Endothelial cell of umbilical vein (primary cell): Measurements from ENCODE around the gene HOXD4. TPM values are rescaled to one million over a fixed set of nuclear protein-coding genes. Genes with fewer than 3 reads are reported as not detected.

ENCODE experiments used
- BruUV-seq: library from RNA; stranded (reverse); fragments of 400-500 nt; replicated peaks from 2 replicates; lab custom pipeline; 2021; lab: Mats Ljungman, UMichigan
- CTCF ChIA-PET: fragments of 300-600, 350-600 bp; sonication (Branson Sonifier 250); formaldehyde crosslinking; loops from one replicate; lab custom pipeline; 2021; ENCODE audit warnings: antibody characterized with exemption, inconsistent platforms; lab: Charles Lee
- POLR2A ChIA-PET: fragments of 300-600, 350-600 bp; sonication (Branson Sonifier 250); formaldehyde crosslinking; loops from one replicate; lab custom pipeline; 2021; ENCODE audit warnings: antibody characterized with exemption, inconsistent platforms; lab: Charles Lee
- DNase-seq: peaks from one replicate; pipeline ENCODE4 v3.0.0-alpha.2; 2011; ENCODE audit warnings: low read depth, low spot score
- FAIRE-seq: peaks from 2 replicates; lab custom pipeline; 2011; peaks lifted over from hg19 to GRCh38; lab: Jason Lieb, UNC
- H2AFZ ChIP-seq: 2 replicates; pipeline ENCODE4 v1.6.0; 2012; ENCODE audit warnings: low read depth, low read length, control low read depth, inconsistent platforms
- H3K27ac ChIP-seq: 2 replicates; pipeline ENCODE4 v1.5.1; 2011; ENCODE audit warnings: low read depth, mild to moderate bottlenecking, control low read depth, low read length, moderate library complexity; ENCODE audit not compliant: insufficient read depth
- H3K27me3 ChIP-seq, 2 experiments: 2 replicates each; pipeline versions ENCODE4 v1.6.0 to v1.6.1; 2011; ENCODE audit warnings: low read length in 2 of 2, mixed read lengths in 1 of 2; ENCODE audit not compliant: control insufficient read depth in 2 of 2, insufficient read depth in 2 of 2
- H3K36me3 ChIP-seq, 2 experiments: 2 replicates in 1 of 2; 3 replicates in 1 of 2; pipeline ENCODE4 v1.5.1; 2011; ENCODE audit warnings: low read length in 2 of 2, mild to moderate bottlenecking in 1 of 2, moderate library complexity in 1 of 2; ENCODE audit not compliant: control insufficient read depth in 2 of 2, insufficient read depth in 2 of 2; ENCODE audit errors: extremely low read depth in 1 of 2
- H3K4me1 ChIP-seq: 3 replicates; pipeline ENCODE4 v1.5.1; 2011; ENCODE audit warnings: mild to moderate bottlenecking, low read length; ENCODE audit not compliant: control insufficient read depth, insufficient read depth; ENCODE audit errors: extremely low read depth
- H3K4me2 ChIP-seq: 2 replicates; pipeline ENCODE4 v1.6.1; 2011; ENCODE audit warnings: low read length, control low read depth, mixed read lengths; ENCODE audit not compliant: insufficient read depth
- H3K4me3 ChIP-seq, 3 experiments: fragments of 200-600 bp in 1 of 3; sonication (generic), shearing (Covaris generic) in 1 of 3; replicated peaks in 1 of 3; 2 replicates each; pipeline ENCODE4 v1.5.1; 2011 to 2016; ENCODE audit warnings: control low read depth in 3 of 3, low read length in 3 of 3, mild to moderate bottlenecking in 2 of 3, inconsistent platforms in 1 of 3, low read depth in 1 of 3, moderate library complexity in 1 of 3; ENCODE audit not compliant: insufficient read depth in 1 of 3
- H3K79me2 ChIP-seq: 2 replicates; pipeline ENCODE4 v1.6.0; 2012; ENCODE audit warnings: low read length, inconsistent platforms; ENCODE audit not compliant: control insufficient read depth, insufficient read depth
- H3K9ac ChIP-seq: replicated peaks from 2 replicates; pipeline ENCODE3; 2011; ENCODE audit warnings: low read length, control low read depth; ENCODE audit not compliant: insufficient read depth; ENCODE audit errors: extremely low read depth
- H3K9me1 ChIP-seq: replicated peaks from 3 replicates; pipeline ENCODE4 v1.6.0; 2011; ENCODE audit warnings: mild to moderate bottlenecking, low read length; ENCODE audit not compliant: control insufficient read depth, insufficient read depth; ENCODE audit errors: extremely low read depth
- H3K9me3 ChIP-seq: replicated peaks from 2 replicates; pipeline ENCODE4 v1.5.1; 2012; ENCODE audit warnings: low read length, inconsistent platforms; ENCODE audit not compliant: control insufficient read depth, insufficient read depth
- H4K20me1 ChIP-seq: replicated peaks from 2 replicates; pipeline ENCODE3; 2011; ENCODE audit warnings: mild to moderate bottlenecking, low read length; ENCODE audit not compliant: control insufficient read depth, insufficient read depth; ENCODE audit errors: extremely low read depth
- EZH2 ChIP-seq: IDR thresholded peaks from 2 replicates; pipeline ENCODE4 v1.6.1; 2012; ENCODE audit warnings: borderline replicate concordance, low read depth, mild to moderate bottlenecking, moderate library complexity, low read length, inconsistent platforms; ENCODE audit not compliant: severe bottlenecking
- FOS ChIP-seq: IDR thresholded peaks from 2 replicates; pipeline ENCODE4 v1.6.1; 2011; ENCODE audit warnings: mild to moderate bottlenecking, low read length, moderate library complexity, borderline replicate concordance; ENCODE audit not compliant: insufficient read depth
- GATA2 ChIP-seq: IDR thresholded peaks from 2 replicates; pipeline ENCODE4 v1.7.0; 2011; ENCODE audit warnings: low read depth, mild to moderate bottlenecking, moderate library complexity, mixed read lengths, low read length; ENCODE audit not compliant: insufficient read length, insufficient read depth
- JUN ChIP-seq: IDR thresholded peaks from 2 replicates; pipeline ENCODE4 v1.6.1; 2011; ENCODE audit warnings: borderline replicate concordance, low read depth; ENCODE audit not compliant: insufficient read length, insufficient read depth
- MAX ChIP-seq: IDR thresholded peaks from 2 replicates; pipeline ENCODE4 v1.6.1; 2011; ENCODE audit not compliant: insufficient read depth, insufficient read length
- MYC ChIP-seq: IDR thresholded peaks from one replicate; pipeline ENCODE4 v1.6.1; 2011; ENCODE audit warnings: mild to moderate bottlenecking, low read depth, low read length
- POLR2A ChIP-seq: IDR thresholded peaks from 2 replicates; pipeline ENCODE4 v1.6.1; 2012; ENCODE audit warnings: low read depth, mild to moderate bottlenecking, control low read depth, low read length
- POLR2AphosphoS5 ChIP-seq: IDR thresholded peaks from 2 replicates; pipeline ENCODE4 v1.6.1; 2012; ENCODE audit warnings: low read depth, mild to moderate bottlenecking, control low read depth, low read length, moderate library complexity; ENCODE audit not compliant: insufficient read depth
- dilution Hi-C: fragments of 300-500 bp; cut with MboI; formaldehyde crosslinking; loops from one replicate; pipeline ENCODE4 v1.15.0; 2019; ENCODE audit warnings: low sequenced_read_pairs; ENCODE audit not compliant: extremely low pct_ligation_motif_present
- intact Hi-C: fragments of 100-400 bp; cut with micrococcal nuclease; formaldehyde crosslinking; loops from one replicate; pipeline ENCODE4 v1.10.0; 2022
- polyA plus RNA-seq, 4 experiments: library from polyadenylated mRNA; depleted of rRNA in 3 of 4; stranded (reverse) in 3 of 4; unstranded in 1 of 4; fragments of >200 nt; gene quantifications; 2 replicates each; pipeline versions ENCODE4 v1.2.1 to v1.2.3, GENCODE V29; 2011 to 2012; ENCODE audit warnings: missing spikeins in 1 of 4
- total RNA-seq: library from RNA; stranded (reverse); gene quantifications from 2 replicates; pipeline ENCODE4 v1.2.3, GENCODE V29; 2021
- TF ChIP-seq, protein P1 (sequence below), 2 donors: IDR thresholded peaks; 1 replicate in 1 of 2; 2 replicates in 1 of 2; pipeline ENCODE4 v1.5.1; 2011; ENCODE audit warnings: low read length in 2 of 2, mild to moderate bottlenecking in 2 of 2, moderate library complexity in 2 of 2, control low read depth in 1 of 2, inconsistent platforms in 1 of 2, low read depth in 1 of 2; ENCODE audit not compliant: insufficient read depth in 1 of 2; ENCODE audit errors: extremely low read depth in 1 of 2

HOXD4 gene
- total and polyA plus RNA-seq, 2 donors (not counting 3 experiments of a cell fraction or from before 2014, with no cell fraction given), result 7.6 to 13.7 TPM

DNA sequence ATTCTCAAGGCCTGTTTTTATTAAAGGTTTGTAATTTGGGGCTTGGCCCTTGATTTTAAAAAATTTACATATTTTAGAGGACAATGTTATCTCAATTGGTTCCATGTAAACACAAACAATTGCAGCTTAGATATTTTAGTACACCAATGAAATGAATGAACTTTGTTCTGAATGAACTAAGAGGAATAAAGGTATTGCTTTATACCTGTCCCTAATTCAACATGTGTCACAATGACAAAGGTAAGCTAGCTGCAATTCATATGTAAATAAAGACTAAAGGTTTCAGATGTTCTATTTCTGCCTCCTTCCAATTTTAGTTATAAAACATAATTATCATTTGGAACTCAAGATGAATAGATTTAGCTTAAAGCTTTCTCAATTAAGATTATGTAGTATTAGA lies 48.6 kb downstream of the HOXD4 start:
- Histone ChIP-seq H3K9ac (no peak overlapping the region), H3K9me1 (no peaks in the 10 kb centered on the region), H3K36me3 (no peaks in the 10 kb centered on the region), H3K79me2 (no peaks in the 10 kb centered on the region), H4K20me1 (no peaks in the 10 kb centered on the region), H3K4me2 (no peak overlapping the region), H3K4me1 (no peaks in the 10 kb centered on the region), H3K9me3 (no peaks in the 10 kb centered on the region), H2AFZ (no peak overlapping the region), H3K27ac (no peak overlapping the region), H3K4me3 (no peak overlapping the region), H3K27me3 (no peaks in the 10 kb centered on the region)
- FAIRE-seq (no peak), DNase-seq (no peak)
- ChIA-PET POLR2A (interaction anchor here (0.6 kb wide), 1 partner anchor 285 kb away, joined by 5 read pairs; no protein-coding TSS in a partner anchor), CTCF (interaction anchor here (0.8 to 1.5 kb wide), 4 partner anchors 10 to 255 kb away, joined by 3 to 8 read pairs (median 3); no protein-coding TSS in a partner anchor)
- TF ChIP-seq POLR2AphosphoS5, result no peak
- intact Hi-C loops, result no loop called here
- dilution Hi-C loops, result no loop called here
- no TSS peak for BruUV-seq

DNA sequence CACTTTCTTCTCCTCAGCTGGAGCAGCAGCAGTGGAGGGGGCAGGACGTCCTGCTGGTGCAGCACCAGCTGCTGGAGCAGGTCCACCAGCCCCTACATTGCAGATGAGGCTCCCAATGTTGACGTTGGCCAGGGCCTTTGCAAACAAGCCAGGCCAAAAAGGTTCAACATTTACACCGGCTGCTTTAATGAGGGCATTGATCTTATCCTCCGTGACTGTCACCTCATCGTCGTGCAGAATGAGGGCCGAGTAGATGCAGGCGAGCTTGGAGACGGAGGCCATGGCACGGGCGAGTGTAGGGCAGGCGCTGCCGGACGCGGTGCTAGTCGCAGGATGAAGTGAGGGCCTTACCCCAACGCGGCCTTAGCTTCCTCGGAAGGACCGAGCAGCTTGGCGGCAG lies 49.6 kb downstream of the HOXD4 start:
- Histone ChIP-seq H3K9me3 (no peaks in the 10 kb centered on the region), H3K9ac (no peak overlapping the region), H4K20me1 (no peaks in the 10 kb centered on the region), H3K4me1 (no peaks in the 10 kb centered on the region), H3K4me3 (no peak overlapping the region), H3K36me3 (no peaks in the 10 kb centered on the region), H3K9me1 (no peaks in the 10 kb centered on the region), H2AFZ (no peak overlapping the region), H3K27me3 (no peaks in the 10 kb centered on the region), H3K4me2 (no peak overlapping the region), H3K27ac (no peak overlapping the region), H3K79me2 (no peaks in the 10 kb centered on the region)
- no peak for FAIRE-seq
- TF ChIP-seq POLR2A (no peak), MAX (no peak), MYC (no peak), JUN (no peak), GATA2 (no peak), EZH2 (no peak), FOS (no peak)
- TF ChIP-seq, protein P1, sequence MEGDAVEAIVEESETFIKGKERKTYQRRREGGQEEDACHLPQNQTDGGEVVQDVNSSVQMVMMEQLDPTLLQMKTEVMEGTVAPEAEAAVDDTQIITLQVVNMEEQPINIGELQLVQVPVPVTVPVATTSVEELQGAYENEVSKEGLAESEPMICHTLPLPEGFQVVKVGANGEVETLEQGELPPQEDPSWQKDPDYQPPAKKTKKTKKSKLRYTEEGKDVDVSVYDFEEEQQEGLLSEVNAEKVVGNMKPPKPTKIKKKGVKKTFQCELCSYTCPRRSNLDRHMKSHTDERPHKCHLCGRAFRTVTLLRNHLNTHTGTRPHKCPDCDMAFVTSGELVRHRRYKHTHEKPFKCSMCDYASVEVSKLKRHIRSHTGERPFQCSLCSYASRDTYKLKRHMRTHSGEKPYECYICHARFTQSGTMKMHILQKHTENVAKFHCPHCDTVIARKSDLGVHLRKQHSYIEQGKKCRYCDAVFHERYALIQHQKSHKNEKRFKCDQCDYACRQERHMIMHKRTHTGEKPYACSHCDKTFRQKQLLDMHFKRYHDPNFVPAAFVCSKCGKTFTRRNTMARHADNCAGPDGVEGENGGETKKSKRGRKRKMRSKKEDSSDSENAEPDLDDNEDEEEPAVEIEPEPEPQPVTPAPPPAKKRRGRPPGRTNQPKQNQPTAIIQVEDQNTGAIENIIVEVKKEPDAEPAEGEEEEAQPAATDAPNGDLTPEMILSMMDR (IDR thresholded peaks at IDR 0.05; ENCODE audit: extremely low read depth in 1 of 2, insufficient read depth in 1 of 2, low read depth in 1 of 2, low read length in 2 of 2), result no peak
- dilution Hi-C loops, result no loop called here
- POLR2A ChIA-PET, result no interaction called here
- no peak for DNase-seq
- CTCF ChIA-PET, result interaction anchor here (1.2 to 1.5 kb wide), 2 partner anchors 11 to 254 kb away, joined by 3 to 6 read pairs; no protein-coding TSS in a partner anchor
- intact Hi-C loops, result no loop called here
- no TSS peak for BruUV-seq
